ENCODE data around the gene MESP1.

MESP1 gene

GRCh38 chr15:89704411-89704810 is 46.6 kb downstream of the MESP1 start:
- no peak for DNase-seq

Measured in NCI-H1092 treated with DMSO at 0.1 percent for 48 hours (cell line).